Islet precursor cell (in vitro differentiated cells): ENCODE results near the gene GARS1.

ENCODE experiments used
- DNase-seq: peaks from one replicate; pipeline ENCODE4 v3.0.0-alpha.2; 2018

Gene GARS1

DNA sequence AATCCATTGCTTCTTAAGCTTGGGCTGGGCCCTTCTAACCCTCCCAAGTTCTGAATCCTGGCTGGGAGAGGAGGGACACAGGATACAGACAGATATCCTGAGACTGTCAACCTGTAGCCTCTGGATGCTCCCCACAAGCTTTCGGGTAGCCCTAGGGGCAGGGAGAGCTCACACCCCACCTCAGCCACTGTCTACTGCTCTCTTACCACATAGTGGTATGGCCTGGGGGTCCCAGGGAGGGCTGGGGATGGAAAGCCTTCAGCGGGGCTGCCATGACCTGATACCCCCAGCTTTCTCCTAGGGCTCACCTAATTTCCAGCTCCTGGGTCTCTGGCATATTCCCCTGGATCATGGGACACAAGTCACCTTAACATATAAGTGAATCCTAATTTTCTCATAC lies 62.5 kb downstream of the GARS1 start:
- DNase-seq: no peak

DNA sequence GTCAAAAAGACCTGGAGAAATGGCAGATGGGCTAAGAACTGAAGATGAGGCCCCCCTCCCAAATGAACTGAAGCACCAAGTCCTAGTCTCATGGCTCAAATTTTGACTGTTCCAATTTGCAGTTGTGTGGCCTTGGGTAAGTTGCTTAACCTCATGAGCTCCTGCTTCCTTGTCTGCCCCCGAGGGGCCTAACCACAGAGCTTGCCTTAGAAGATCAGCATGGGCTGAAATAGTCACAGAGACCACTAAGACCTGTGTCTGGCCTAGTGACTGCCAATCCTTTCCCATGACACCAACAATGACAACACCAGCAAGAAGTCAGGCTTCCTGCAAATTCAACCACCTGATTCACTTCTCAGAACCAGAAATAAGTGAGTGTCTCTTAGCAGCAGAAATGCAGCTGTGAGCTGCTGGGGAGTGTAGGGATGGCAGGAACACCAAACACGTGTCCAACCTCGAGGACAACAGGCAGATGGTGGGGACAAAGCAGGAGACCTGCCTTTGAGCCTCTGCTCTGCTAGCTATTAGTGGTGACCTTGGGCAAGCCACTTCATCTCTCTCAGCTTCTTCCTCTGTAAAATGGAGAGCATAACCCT lies 63.9 kb downstream of the GARS1 start:
- no peak for DNase-seq

DNA sequence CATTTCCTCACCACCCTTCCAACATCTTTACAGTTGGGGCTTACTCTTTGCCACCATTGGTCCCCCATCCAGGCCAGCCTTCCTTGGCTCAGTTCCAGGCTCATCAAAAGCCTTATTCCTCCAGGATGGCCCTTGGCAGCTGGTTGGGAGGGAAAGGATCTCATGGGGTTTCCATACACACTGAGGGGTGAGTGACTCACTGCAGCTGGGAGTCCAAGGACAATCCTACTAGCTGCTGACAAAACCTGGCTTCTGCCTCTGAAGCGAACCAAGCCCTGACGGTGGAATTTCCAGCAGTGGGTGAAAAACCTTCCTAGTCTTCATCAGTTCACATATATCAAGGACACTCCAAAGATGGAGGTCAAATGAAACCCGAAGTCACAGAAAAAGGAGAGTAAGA lies 64.6 kb downstream of the GARS1 start:
- DNase-seq: no peak

DNA sequence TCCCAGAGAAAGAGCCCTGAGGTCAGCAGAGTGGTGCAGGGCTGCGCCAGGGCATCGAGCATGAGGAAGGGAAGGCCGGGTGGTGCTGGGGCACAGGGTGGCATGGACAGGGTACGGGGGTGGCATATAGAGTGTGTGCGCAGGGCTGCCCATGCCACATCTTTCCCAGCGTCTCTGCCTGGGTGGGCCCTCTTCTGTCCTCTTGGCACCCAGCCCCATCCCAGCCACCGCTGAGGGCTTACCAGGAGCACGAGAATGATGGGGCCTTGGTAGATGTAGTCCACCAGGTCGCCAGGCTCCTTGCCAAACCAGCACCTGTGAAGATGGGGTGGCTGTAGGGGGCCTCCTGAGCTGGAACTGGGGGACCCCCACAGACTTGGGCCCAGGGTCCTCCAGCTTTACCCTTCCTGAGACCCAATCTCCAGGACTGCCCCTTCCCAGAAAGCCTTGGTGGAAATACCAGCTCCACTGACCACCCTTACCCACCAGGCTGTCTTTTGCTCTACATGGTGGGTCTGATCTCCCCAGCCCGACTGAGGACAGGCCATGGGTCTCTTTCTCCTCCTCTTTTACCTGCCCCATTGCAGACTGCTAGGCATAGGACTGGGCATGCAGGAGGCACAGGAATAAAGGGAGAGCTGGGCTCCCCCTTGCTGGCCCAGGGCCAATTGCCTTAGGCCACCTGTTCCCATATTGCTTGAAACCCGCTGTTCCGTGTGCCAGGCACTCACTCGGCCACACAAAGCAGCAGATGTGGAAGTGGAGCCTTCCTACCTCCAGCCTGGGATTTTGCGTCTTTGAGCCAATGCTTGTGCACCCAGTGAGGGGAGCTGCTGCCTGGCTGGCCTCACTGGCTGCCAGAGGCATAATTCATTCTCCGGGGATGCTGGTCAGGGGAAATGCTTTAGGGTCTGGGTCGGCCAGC lies 65.9 kb downstream of the GARS1 start:
- DNase-seq: no peak

DNA sequence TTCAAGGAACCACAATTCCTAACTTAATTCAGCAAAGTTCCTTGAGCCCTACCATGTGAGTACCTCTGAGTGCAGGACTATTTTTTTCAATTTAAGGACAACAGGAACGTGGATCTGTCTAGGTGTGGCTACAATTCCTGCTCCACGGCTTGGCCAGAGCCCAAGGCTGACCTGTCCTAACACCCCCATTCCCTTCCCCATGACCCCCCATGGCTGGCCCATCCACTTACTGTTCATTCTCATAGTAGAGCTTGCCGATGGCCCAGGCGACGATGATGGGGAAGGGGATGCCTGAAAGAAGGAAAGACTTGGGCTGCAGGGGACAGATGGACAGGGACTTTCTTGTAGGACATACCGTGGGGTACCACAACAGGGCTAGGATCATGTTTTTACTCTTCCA lies 67.2 kb downstream of the GARS1 start:
- no peak for DNase-seq

DNA sequence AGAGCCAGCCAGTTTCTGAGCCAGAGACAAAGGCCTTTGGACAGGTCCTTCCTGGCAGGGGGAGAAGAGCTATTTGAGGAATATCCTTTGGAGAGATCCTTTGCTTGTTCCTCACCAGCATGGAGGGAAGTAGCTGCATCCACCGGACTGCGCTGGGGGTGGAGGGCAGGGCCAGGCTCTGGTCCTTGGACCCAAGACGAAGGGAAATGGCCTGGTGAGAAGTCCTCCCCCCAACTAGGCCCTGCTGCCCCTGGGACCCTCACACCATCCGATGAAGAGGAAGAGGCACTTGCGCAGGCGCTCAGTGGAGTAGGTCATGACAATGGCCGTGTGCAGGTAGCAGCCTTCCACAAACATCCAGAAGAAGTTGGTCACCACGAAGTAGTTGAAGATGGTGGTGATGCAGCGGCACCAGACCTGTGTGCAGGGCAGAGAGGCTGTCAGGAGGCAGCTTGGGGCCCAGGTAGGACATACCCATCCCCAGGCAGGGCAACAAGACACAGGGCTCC lies 67.8 kb downstream of the GARS1 start:
- DNase-seq: no peak

DNA sequence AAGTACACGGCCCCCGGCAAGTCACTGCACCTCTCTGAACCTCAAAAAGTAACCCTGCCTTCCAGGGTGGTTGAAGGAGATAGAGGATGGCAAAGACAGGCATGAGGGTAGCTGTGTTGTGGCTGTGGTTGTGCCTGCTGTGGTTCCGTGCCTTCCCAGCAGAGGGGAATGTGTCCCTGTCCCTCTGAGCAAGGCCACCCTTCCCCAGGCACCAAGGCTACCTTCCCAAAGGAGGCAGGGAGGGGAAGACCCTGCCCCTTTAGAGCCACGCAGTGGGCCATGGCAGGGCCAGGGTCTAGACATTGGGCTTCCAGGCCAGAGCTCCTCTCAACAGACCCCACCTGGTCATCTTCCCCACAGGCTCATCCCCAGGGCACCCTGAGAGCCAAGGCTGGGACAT lies 68.7 kb downstream of the GARS1 start:
- no peak for DNase-seq

DNA sequence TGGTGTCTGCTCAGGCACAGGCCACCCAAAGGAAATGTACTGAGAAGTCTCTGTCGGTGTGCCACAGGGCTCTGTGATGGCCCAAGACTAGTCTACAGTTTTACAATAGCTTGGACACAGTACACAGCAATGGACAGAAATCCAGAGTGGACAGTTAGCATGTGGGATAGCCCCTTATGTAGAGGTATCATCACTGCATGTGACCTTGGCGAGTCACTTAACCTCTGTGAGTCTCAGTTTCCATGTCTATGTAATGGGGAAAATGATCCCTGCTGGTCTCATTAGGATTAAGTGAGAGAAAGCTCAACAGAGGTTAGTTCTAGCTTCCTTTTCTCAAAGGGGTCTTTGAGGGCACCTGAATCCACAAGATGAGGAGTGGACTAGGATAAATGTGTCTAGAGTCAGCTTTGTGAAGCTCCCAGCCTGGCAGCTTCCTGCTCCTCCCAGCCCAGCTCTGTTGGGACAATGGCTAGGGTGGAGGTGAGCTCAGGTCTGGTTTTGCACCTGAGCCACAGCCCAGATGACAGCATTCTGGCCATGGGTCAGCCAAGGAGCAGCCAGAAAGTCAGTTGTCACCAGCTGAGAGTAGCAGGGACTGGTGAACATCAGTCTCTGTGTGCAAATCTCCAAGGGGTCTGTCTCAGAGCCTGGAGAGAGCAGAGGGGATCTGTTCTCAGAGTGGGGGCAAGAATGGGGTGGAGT lies 69.7 kb downstream of the GARS1 start:
- DNase-seq: no peak

DNA sequence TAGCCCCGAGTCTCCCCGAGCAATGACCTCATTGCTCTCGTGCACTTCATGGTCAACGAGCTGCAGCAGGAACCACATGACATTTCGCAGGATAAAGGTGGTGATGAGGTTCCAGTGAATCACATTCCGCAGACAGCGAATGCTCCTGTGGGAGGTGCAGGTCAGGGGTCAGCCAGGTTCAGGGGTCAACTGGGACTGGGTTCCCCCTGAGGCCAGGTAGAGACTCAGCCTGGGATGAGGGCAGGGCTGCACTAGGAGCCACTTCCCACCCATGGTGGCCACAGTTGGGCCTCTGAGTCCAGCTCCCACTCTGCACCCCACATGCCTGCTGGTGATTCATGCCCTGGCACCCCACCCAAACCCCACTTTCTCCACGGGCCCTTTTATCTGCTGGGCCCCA lies 70.4 kb downstream of the GARS1 start:
- DNase-seq: no peak

DNA sequence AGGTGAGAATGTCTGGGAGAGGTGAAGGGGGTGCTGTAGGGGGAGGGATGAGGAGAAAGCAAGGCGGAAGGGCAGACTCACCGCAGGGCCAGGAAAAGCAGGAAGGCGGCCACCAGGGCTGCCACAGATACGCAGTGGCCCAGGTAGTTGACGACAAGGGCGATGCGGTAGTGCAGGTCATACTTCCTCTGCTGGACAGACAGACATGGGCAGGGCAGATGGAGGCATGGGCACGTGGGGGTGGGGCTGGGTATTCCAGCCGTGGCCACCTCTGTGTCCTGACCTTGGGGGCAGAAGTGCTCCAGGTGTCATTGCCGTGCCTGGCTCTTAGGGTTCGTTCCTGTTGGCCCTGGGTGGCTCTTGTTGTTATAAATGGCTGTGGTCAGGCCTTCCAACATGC lies 70.8 kb downstream of the GARS1 start:
- no peak for DNase-seq

DNA sequence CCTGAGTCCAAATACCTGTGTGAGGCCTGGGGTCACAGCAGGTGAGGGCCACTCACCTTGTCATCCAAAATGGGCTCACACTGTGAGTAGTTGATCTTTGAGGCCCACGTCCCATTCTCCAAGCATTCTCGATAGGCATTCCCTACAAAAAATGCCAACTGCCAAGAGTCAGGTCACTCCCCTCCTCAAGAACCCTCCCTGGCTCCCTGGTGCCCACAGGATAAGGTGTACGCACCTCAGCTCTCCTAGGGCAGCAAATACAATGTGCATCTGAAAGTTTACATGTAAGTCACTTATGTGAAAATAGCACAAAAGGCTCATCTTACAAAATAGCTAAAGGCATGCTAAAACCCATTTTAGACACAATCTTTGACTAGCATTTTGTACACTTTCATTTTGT lies 72.5 kb downstream of the GARS1 start:
- no peak for DNase-seq

DNA sequence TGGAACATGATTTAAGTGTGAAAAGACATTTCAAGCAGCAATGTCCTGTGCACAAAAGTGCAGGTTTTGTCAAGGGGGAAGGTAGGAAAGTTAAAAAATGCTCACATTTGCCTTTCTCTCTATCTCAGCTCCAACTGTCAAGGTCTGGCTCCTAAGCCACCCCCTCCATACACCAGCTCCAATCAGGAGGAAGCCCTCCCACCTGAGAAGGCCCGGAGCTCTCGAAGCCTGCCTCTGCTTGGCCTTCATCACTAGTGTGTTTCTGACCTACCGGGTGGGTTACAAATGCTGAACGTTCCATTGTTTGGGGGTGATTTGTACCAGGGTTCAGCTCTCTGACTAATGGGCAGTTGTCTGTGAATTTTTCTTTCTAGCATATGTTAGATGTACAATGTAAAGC lies 73.4 kb downstream of the GARS1 start:
- no peak for DNase-seq

DNA sequence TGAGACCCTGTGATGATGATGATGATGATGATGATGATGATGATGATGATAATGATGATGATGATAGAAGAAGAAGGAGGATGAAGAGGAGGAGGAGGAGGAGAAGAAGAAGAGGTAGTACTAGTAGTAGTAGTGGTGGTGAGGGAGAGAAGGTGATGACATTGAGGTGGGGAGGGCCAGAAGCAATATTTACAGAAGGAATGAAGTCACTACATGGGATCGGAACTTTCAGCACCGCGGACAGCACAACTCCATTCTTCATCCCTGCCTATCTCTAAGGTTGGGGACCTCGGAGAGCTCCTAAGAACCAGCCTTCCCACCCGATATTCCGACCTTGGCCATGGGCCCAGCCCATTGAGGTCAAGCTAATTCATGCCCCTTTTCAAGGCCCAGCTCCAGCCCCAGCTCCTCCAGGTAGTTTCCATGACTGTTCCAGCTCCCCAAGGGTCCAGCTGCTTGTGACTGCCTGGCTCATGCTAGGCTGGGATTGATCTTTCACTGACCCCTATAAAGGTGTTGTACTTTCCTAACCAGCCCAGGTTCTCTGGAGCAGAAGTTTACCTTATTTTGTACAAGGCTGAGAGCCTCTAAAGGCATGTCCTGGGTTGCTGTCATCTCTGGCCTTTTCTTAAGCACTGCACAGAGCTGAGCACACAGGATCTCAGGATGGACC lies 77.3 kb downstream of the GARS1 start:
- DNase-seq: peak; percentile 85

DNA sequence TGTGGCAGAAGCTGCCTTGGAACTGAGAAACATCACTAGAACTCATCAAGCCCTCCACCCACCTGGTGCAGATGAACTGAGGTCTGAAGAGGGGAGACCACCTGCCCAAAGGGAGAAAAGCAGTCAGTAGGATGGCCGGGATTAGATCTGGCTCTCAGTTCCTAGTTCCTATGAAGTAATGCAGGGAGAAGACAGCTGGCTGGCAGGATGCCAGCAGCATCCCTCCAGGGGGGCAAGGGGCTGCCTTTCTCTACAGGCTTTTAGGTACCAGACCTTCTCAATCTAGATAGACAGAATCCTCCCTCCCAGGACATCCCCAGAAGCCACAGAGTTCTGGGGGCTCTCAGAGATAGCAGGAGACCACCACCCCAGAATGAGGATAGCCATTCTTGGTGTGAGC lies 79.7 kb downstream of the GARS1 start:
- no peak for DNase-seq

DNA sequence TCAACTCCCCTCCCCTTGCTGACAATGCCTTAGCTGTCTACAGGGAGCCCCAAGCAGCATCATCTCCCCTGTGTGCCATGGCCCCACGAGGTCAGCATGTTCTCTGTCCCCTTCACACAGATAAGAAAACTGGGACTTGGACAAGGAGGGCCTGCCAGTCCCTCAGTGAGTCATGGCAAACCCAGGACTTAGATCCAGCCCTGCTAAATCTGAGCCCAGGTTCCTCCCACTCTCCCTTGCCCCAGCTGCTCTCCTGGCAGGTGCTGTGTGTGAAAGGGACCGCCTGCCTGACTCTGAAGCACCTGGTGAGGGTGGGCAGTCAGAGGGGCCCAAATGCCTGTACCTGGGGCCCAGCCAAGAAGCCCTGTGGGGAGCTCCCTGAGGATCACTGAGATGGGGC lies 80.2 kb downstream of the GARS1 start:
- DNase-seq: no peak

DNA sequence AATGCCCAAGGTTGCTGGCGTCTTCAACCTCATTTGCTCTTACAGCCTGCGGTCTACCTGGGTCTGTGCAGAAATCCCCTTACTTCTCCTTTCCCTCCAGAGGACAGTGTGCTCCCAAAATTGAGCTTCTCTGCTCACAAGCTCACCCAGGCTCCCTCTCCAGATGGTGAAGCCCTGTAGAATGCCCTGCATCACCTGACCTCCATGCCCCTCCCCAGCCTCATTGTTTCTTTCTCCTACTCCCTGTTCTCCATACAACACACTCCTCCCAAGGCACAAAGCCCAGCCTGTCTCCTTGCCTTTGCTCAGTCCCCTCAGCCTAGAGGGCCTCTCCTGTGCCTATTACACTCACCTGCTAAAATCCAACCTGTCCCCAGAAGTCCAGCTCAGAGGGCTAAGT lies 84.1 kb downstream of the GARS1 start:
- no peak for DNase-seq

DNA sequence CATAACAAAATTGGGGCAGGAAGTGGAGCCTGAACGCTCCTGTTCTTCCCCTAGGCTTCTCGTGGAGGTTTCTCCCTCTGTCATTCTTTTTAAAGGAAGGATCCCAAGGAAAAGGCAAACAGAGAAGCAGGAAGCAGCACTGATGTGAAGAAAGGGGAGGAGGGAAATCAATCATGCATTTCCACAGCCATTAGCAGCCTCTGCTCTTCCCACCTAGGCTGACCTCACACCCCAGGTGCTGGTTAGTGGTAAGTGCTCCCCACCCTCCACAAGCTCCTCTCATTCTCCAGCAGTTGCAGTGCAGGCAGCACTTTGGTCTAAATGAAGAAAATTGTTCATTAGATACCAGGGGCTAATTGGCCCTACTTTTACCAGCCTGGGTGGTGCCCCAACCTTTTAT lies 85.0 kb downstream of the GARS1 start:
- no peak for DNase-seq

DNA sequence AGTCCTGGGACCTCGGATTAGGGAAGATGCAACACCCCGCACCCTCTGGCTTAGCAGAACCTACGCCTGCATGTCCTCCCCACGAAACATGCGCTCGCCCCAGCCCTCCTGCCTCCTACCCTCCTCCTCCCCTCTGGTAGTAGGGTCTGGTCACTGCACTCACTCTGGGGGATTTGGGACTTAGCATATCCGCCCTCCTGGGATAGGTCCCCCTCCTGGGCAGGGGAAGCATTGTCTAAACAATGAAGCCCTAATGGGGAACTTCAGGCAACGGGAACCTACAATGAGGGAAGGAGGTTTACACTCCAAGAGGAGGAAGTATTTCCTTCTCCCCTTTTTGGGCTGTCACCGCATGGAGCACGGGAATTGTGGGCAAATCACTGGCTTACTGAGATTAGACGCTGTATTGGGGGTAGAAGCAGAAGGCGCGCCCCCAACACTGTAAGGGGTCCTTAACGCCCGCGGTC lies 86.7 kb downstream of the GARS1 start:
- DNase-seq: no peak

DNA sequence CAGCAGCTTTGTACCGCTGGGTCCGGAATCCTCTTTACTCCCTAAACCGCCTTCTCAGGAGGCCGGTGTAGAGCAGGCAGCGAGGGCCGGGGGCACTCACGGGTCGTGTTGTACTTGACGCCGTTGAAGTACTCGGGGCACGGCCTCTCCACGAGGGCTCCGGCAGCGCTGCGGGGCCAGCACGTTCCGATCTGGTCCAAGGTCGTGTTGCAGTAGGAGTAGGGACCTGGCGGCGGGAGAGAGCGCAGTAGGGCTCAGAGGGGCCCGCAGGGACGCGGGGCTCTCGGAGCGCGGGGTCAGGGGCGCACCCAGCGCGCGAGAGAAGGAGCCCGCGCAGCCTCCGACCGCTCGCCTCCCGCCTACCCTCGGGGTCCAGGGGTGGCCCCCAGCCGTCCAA lies 87.1 kb downstream of the GARS1 start:
- no peak for DNase-seq

DNA sequence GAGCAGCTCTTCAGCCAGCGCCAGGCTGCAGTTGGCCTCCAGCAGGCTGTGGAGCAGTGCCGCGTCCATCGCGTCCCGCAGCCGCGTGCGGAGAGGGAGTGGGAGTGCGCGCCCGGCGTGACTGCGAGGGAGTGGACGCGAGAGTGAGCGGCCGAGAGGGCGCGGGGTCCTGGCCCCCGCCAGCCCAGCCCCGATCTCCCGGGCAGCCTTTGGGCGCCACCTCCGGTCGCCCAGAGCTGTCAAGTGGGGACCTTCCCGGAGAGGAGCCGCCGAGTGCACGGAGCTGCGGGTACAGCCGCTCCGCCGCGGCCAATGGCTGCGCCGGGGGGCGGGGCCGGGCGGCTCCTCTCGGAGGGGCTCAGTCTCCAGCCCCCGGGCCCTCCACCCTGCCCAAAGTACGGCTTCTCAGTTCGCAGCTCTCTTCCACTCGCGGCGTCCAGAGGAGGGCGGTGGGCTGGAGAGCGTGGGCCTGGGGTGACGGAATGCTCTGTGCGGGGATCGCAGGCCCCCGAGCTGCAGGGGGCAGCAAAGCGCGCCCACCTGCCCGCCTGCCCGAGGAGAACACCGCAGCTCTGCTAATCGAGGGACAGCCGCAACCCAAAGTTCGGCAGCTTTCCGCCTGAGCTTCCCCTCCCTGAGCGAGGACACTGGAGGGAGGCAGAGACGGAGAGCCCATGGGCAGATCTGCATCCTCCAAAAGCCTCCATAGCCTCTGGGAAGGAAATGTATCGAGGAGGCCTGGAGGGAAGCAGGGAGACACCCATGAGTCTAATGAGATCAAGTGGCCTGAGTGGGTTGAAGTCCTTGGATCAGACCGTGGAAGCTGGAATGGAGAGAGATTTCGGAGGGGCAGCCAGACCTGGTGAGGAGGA lies 87.8 kb downstream of the GARS1 start, which contains the start of gene CRHR2:
Gene CRHR2 (minus strand): TSS at position 245 of the 872 bp plus-strand sequence. CDS start 176 bp downstream, at position 69.
- peak; percentile 72 for DNase-seq

DNA sequence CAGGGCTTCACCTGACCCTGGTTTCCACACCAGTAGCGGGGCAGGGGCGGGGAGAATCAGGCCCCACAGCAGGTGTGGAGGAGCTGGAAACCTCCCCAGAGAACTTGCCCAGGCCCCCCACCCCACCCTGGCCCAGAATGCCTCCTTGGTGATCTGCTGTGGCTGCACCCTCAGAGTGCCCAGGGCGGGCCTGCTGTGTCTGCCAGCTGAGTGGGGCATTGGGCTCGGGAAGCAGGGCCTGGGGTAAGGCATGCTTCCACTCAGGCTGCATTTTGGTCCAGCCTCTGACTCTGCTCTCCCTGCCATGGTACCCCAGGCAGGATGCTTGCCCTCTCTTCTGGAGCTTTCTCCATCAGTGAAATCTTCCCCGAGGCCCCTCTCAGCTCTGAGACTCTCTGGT lies 88.6 kb downstream of the GARS1 start:
- no peak for DNase-seq
